IMR-90 (cell line): ENCODE results near the gene STRC.
"Not testable (repeated sequence)": the region's sequence is repeated elsewhere in the genome, so short reads cannot be mapped to it uniquely, and the experiment has no call there.

Experiments
- CTCF ChIP-seq: conservative IDR thresholded peaks from 2 replicates; pipeline ENCODE4 v1.5.1; 2012; ENCODE audit warnings: mild to moderate bottlenecking, low read depth, low read length, improper control_type of control experiment
- MAFK ChIP-seq: IDR thresholded peaks from 2 replicates; pipeline ENCODE4 v1.6.1; 2012; ENCODE audit warnings: low read depth, low read length, improper control_type of control experiment
- MXI1 ChIP-seq: IDR thresholded peaks from 2 replicates; pipeline ENCODE4 v1.6.1; 2012; ENCODE audit warnings: low read depth, mild to moderate bottlenecking, low read length, moderate library complexity, borderline replicate concordance
- NFE2L2 ChIP-seq: fragments of 150-350 bp; IDR thresholded peaks from 2 replicates; pipeline ENCODE4 v1.6.1; 2016; ENCODE audit warnings: low read depth, mild to moderate bottlenecking, low read length
- RAD21 ChIP-seq: IDR thresholded peaks from 2 replicates; pipeline ENCODE4 v1.6.1; 2012; ENCODE audit warnings: low read length, improper control_type of control experiment

- TF ChIP-seq RAD21, NFE2L2, CTCF, MAFK, MXI1: not testable (repeated sequence)
Measured at GRCh38 chr15:43563793-43564192, 54.8 kb downstream of the STRC start.
